ENCODE data around the gene PTCH1. TPM values are rescaled to one million over a fixed set of nuclear protein-coding genes. Genes with fewer than 3 reads are reported as not detected.

PTCH1 gene
- total RNA-seq, 1 experiment from 2014 or later = 15.2 TPM

DNA sequence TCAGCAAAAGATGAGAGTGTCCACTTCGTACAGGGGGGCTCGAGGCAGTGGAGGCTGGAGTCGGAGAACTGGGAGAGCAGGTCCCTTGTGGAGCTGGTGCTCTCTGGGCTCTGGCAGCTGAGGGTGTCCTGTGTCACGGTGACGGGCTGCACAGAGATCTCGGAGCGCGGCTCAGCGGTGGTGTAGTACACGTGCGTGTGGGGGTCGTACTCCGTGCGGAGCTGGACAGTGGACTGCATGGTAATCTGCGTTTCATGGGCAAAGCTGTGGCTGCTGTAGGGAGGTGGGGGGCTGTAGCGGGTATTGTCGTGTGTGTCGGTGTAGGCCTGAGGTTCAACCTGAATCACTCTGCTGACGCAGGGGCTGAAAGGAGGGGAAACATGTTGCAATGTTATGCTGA is 48.0 kb downstream of the PTCH1 start:
- Histone ChIP-seq H3K27ac (ENCODE audit: low read depth, low read length) (no peak overlapping the region), H3K36me3 (ENCODE audit: control insufficient read depth in 1 of 2, insufficient read depth in 2 of 2, low read length in 2 of 2) (peaks cover 0 to 3% of the 10 kb centered on the region in 2 experiments; a peak in 1 of 4 replicates), H3K4me3 (replicated peaks in 1 of 2; ENCODE audit: low read depth in 1 of 2, low read length in 2 of 2) (no peak overlapping the region), H3K4me2 (ENCODE audit: low read length) (no peak overlapping the region), H3K9me2 (ENCODE audit: insufficient read depth) (no peaks in the 10 kb centered on the region), H3K27me3 (ENCODE audit: insufficient read depth, low read length) (no peaks in the 10 kb centered on the region), H3K9me3 (ENCODE audit: control insufficient read depth in 1 of 2, insufficient read depth in 1 of 2, low read depth in 1 of 2, low read length in 2 of 2) (no peaks in the 10 kb centered on the region), H3K9ac (ENCODE audit: low read length) (no peak overlapping the region), H3K4me1 (ENCODE audit: control insufficient read depth in 1 of 2, insufficient read depth in 2 of 2, low read length in 2 of 2) (no peaks in the 10 kb centered on the region), H3K79me2 (ENCODE audit: insufficient read depth, low read length) (no peaks in the 10 kb centered on the region), H2AFZ (ENCODE audit: low read depth, low read length, poor library complexity, severe bottlenecking) (no peak overlapping the region), H4K20me1 (ENCODE audit: insufficient read depth) (no peaks in the 10 kb centered on the region)
- ATAC-seq = no peak
- intact Hi-C loops (cut with micrococcal nuclease) = no loop called here
- DNase-seq (ENCODE audit: low read depth, low spot score) = no peak
- ChIA-PET CTCF (no interaction called here), RAD21 (ENCODE audit: low non-redundant PET in 1 of 2, low total read pairs in 2 of 2, uncharacterized antibody in 2 of 2, unreplicated experiment in 2 of 2) (no interaction called here), POLR2A (no interaction called here)
- TF ChIP-seq SIN3A (IDR thresholded peaks at IDR 0.05; ENCODE audit: low read depth) (no peak), JUND (IDR thresholded peaks at IDR 0.05) (no peak), FOSL1 (IDR thresholded peaks at IDR 0.05; ENCODE audit: low read depth) (no peak), ELF1 (IDR thresholded peaks at IDR 0.05; ENCODE audit: borderline replicate concordance, low read depth) (no peak), POLR2AphosphoS5 (IDR thresholded peaks at IDR 0.05; ENCODE audit: low read depth, low read length) (no peak), CEBPB (IDR thresholded peaks at IDR 0.05; ENCODE audit: low read depth) (no peak), YY1 (IDR thresholded peaks at IDR 0.05; ENCODE audit: extremely low read depth, insufficient replicate concordance, low read depth, low read length) (no peak), TCF7L2 (IDR thresholded peaks at IDR 0.05; ENCODE audit: borderline replicate concordance, extremely low read depth, insufficient read depth, insufficient read length) (no peak), SRF (IDR thresholded peaks at IDR 0.05; ENCODE audit: low read depth) (no peak), ZFX (IDR thresholded peaks at IDR 0.05) (no peak), POLR2A (IDR thresholded peaks at IDR 0.05; ENCODE audit: borderline replicate concordance, extremely low read depth, insufficient read depth, insufficient read length) (no peak), SP1 (IDR thresholded peaks at IDR 0.05; ENCODE audit: low read depth) (no peak), EZH2phosphoT487 (IDR thresholded peaks at IDR 0.05; ENCODE audit: borderline replicate concordance) (no peak), RAD21 (IDR thresholded peaks at IDR 0.05; ENCODE audit: low read depth) (no peak)
- TF ChIP-seq, protein P1, sequence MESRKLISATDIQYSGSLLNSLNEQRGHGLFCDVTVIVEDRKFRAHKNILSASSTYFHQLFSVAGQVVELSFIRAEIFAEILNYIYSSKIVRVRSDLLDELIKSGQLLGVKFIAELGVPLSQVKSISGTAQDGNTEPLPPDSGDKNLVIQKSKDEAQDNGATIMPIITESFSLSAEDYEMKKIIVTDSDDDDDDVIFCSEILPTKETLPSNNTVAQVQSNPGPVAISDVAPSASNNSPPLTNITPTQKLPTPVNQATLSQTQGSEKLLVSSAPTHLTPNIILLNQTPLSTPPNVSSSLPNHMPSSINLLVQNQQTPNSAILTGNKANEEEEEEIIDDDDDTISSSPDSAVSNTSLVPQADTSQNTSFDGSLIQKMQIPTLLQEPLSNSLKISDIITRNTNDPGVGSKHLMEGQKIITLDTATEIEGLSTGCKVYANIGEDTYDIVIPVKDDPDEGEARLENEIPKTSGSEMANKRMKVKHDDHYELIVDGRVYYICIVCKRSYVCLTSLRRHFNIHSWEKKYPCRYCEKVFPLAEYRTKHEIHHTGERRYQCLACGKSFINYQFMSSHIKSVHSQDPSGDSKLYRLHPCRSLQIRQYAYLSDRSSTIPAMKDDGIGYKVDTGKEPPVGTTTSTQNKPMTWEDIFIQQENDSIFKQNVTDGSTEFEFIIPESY (IDR thresholded peaks at IDR 0.05; ENCODE audit: extremely low read depth, insufficient replicate concordance, low read length) = no peak
- TF ChIP-seq, protein P2, sequence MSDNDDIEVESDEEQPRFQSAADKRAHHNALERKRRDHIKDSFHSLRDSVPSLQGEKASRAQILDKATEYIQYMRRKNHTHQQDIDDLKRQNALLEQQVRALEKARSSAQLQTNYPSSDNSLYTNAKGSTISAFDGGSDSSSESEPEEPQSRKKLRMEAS (IDR thresholded peaks at IDR 0.05) = no peak
- TF ChIP-seq, protein P3, sequence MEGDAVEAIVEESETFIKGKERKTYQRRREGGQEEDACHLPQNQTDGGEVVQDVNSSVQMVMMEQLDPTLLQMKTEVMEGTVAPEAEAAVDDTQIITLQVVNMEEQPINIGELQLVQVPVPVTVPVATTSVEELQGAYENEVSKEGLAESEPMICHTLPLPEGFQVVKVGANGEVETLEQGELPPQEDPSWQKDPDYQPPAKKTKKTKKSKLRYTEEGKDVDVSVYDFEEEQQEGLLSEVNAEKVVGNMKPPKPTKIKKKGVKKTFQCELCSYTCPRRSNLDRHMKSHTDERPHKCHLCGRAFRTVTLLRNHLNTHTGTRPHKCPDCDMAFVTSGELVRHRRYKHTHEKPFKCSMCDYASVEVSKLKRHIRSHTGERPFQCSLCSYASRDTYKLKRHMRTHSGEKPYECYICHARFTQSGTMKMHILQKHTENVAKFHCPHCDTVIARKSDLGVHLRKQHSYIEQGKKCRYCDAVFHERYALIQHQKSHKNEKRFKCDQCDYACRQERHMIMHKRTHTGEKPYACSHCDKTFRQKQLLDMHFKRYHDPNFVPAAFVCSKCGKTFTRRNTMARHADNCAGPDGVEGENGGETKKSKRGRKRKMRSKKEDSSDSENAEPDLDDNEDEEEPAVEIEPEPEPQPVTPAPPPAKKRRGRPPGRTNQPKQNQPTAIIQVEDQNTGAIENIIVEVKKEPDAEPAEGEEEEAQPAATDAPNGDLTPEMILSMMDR (IDR thresholded peaks at IDR 0.05 in 2 of 3, conservative IDR thresholded peaks at IDR 0.05 in 1 of 3; ENCODE audit: borderline replicate concordance in 1 of 3, insufficient read depth in 1 of 3, low read depth in 2 of 3, low read length in 2 of 3) = no peak
- TF ChIP-seq, protein P4, sequence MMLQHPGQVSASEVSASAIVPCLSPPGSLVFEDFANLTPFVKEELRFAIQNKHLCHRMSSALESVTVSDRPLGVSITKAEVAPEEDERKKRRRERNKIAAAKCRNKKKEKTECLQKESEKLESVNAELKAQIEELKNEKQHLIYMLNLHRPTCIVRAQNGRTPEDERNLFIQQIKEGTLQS (IDR thresholded peaks at IDR 0.05) = no peak
- no TSS peak for BruUV-seq (replicated peaks)

All from HCT116 (cell line).